OCI-LY1 (cell line): ENCODE data around the gene MMP24OS.

Experiments used
- CTCF ChIP-seq: fragments of 200-600 bp; sonication (generic), shearing (Covaris generic); IDR thresholded peaks from 2 replicates; pipeline ENCODE4 v1.5.1; 2017; ENCODE audit warnings: mild to moderate bottlenecking, antibody characterized with exemption, low read length, moderate library complexity, mixed read lengths
- EZH2 ChIP-seq: fragments of 200-600 bp; sonication (generic), shearing (Covaris generic); IDR thresholded peaks from 2 replicates; pipeline ENCODE4 v1.8.0; 2017; ENCODE audit warnings: borderline replicate concordance, mixed run types, mild to moderate bottlenecking, antibody characterized with exemption, low read length, moderate library complexity, mixed read lengths

- TF ChIP-seq CTCF: no peak
- TF ChIP-seq EZH2: no peak
Measured at GRCh38 chr20:35277127-35277526, 795 bp downstream of the MMP24OS start.
